ENCODE results near the gene KLF6.

Gene KLF6

DNA sequence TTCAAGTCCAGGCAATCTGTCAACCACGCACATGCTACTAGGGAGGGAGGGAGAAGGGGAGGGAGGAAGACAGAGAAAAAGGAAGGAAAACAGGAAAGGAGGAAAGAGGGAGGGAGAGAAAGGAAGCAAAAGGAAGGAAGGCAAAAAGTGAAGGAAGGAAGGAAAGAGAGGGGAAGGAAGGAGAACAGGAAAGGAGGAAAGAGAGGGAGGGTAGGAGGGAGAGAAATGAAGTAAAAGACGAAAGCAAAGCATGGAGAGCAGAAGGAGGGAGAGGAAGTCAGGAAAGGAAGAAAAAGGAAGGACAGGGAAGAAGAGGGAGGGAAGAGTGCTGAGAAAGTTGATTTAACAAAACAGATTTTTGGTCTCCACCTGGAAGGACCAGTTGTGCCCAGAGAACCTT, 25.6 kb downstream of the KLF6 start:
- no peak overlapping the region for H3K4me2 ChIP-seq (ENCODE audit: low read length)
- H3K4me3 ChIP-seq (ENCODE audit: low read length), result no peak overlapping the region
- no peak for TF ChIP-seq EZH2phosphoT487 (IDR thresholded peaks at IDR 0.05; ENCODE audit: borderline replicate concordance, low read length)
- TF ChIP-seq, protein P1, sequence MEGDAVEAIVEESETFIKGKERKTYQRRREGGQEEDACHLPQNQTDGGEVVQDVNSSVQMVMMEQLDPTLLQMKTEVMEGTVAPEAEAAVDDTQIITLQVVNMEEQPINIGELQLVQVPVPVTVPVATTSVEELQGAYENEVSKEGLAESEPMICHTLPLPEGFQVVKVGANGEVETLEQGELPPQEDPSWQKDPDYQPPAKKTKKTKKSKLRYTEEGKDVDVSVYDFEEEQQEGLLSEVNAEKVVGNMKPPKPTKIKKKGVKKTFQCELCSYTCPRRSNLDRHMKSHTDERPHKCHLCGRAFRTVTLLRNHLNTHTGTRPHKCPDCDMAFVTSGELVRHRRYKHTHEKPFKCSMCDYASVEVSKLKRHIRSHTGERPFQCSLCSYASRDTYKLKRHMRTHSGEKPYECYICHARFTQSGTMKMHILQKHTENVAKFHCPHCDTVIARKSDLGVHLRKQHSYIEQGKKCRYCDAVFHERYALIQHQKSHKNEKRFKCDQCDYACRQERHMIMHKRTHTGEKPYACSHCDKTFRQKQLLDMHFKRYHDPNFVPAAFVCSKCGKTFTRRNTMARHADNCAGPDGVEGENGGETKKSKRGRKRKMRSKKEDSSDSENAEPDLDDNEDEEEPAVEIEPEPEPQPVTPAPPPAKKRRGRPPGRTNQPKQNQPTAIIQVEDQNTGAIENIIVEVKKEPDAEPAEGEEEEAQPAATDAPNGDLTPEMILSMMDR (IDR thresholded peaks at IDR 0.05; ENCODE audit: low read depth, low read length, poor library complexity, severe bottlenecking), result no peak
- H3K27me3 ChIP-seq (ENCODE audit: control insufficient read depth, low read length), result peaks cover 5% of the 10 kb centered on the region
- no peaks in the 10 kb centered on the region for H3F3A ChIP-seq (ENCODE audit: control insufficient read depth, insufficient read depth)
- no peaks in the 10 kb centered on the region for H3K9me3 ChIP-seq (ENCODE audit: control insufficient read depth, insufficient read depth, low read length)
- H3K27ac ChIP-seq (ENCODE audit: low read depth, low read length), result no peak overlapping the region
- no peaks in the 10 kb centered on the region for H3K9me2 ChIP-seq (replicated peaks; ENCODE audit: control insufficient read depth, low read length)
- no peaks in the 10 kb centered on the region for H3K79me2 ChIP-seq (ENCODE audit: control insufficient read depth, low read length)
- no peaks in the 10 kb centered on the region for H4K20me1 ChIP-seq (ENCODE audit: control insufficient read depth, insufficient read depth, low read depth, low read length)
- H3K4me1 ChIP-seq (ENCODE audit: control insufficient read depth, low read length), result peaks cover 15% of the 10 kb centered on the region
- no peaks in the 10 kb centered on the region for H3K36me3 ChIP-seq (ENCODE audit: control insufficient read depth, low read length)

DNA sequence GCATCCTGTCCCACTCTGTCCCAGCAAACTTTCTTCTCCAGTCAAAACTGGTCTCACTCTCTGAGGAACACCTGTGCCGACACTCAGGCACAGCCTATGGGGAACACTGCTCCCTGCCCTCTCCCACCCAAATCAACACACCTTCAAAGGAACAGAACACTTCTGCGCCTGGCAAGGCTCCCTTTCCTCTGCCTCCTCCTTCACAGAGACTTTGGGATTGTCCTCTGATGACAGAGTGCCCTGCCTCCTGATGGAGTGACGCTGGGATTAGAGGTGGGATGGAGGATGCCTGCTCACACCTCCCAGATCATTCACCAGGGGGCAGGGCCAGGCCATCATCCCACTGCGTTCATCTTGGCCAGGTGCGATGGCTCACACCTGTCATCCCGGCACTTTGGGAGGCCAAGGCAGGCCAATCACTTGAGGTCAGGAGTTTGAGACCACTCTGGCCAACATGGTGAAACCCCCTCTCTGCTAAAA, 26.5 kb downstream of the KLF6 start:
- TF ChIP-seq, protein P1 (IDR thresholded peaks at IDR 0.05; ENCODE audit: low read depth, low read length, poor library complexity, severe bottlenecking), result no peak
- TF ChIP-seq EZH2phosphoT487 (IDR thresholded peaks at IDR 0.05; ENCODE audit: borderline replicate concordance, low read length), result no peak
- peaks cover 5% of the 10 kb centered on the region for H3K27me3 ChIP-seq (ENCODE audit: control insufficient read depth, low read length)
- H3K4me3 ChIP-seq (ENCODE audit: low read length), result no peak overlapping the region
- H3K36me3 ChIP-seq (ENCODE audit: control insufficient read depth, low read length), result no peaks in the 10 kb centered on the region
- peaks cover 13% of the 10 kb centered on the region for H3K4me1 ChIP-seq (ENCODE audit: control insufficient read depth, low read length)
- no peaks in the 10 kb centered on the region for H4K20me1 ChIP-seq (ENCODE audit: control insufficient read depth, insufficient read depth, low read depth, low read length)
- H3K79me2 ChIP-seq (ENCODE audit: control insufficient read depth, low read length), result no peaks in the 10 kb centered on the region
- no peak overlapping the region for H3K27ac ChIP-seq (ENCODE audit: low read depth, low read length)
- no peak overlapping the region for H3K4me2 ChIP-seq (ENCODE audit: low read length)
- H3F3A ChIP-seq (ENCODE audit: control insufficient read depth, insufficient read depth), result no peaks in the 10 kb centered on the region
- no peaks in the 10 kb centered on the region for H3K9me2 ChIP-seq (replicated peaks; ENCODE audit: control insufficient read depth, low read length)
- no peaks in the 10 kb centered on the region for H3K9me3 ChIP-seq (ENCODE audit: control insufficient read depth, insufficient read depth, low read length)

DNA sequence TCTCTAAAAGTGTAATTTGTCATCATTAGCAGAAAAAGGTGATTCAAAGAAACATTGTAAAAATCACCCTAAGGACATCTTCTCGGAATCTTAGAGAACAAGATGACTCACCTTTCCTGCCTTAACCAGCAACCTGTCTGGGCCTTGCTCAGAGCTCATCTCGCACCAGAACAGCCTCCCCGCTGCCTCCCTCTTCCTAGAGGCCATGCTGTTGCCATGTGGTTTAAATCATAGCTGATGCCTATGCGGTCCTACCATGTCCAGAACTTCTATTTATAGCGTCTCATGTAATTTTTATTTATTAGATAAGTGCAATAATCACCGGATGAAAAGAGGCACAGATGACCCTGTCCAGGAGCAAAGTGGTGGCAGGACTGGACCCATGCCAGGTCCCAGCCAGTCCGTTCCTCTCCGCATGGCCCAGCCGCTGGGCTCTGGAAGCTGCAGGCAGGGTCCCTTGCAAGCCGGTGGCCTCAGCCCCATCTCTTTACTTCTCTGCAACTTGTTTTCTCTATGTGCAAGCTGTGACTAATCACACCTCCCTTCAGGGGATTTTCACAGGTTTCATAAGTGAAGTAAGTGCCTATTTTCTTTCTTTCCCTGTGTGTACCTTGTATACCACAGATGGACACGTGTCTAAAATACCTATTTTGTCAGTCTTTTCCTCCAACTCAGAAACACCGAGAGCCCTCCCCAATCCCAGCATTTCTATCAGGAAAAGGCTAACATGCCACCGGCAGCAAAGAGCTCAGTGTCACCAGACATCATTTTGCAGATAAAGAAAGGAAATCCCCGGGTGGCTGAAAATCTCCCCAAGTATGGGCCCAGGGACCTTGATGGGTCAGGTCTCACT, 27.1 kb downstream of the KLF6 start:
- Histone ChIP-seq H3K4me1 (ENCODE audit: control insufficient read depth, low read length) (peaks cover 13% of the 10 kb centered on the region), H3K79me2 (ENCODE audit: control insufficient read depth, low read length) (no peaks in the 10 kb centered on the region), H4K20me1 (ENCODE audit: control insufficient read depth, insufficient read depth, low read depth, low read length) (no peaks in the 10 kb centered on the region), H3K9me3 (ENCODE audit: control insufficient read depth, insufficient read depth, low read length) (no peaks in the 10 kb centered on the region), H3K27me3 (ENCODE audit: control insufficient read depth, low read length) (peaks cover 5% of the 10 kb centered on the region), H3K4me3 (ENCODE audit: low read length) (no peak overlapping the region), H3K4me2 (ENCODE audit: low read length) (no peak overlapping the region), H3K27ac (ENCODE audit: low read depth, low read length) (no peak overlapping the region), H3K9me2 (replicated peaks; ENCODE audit: control insufficient read depth, low read length) (no peaks in the 10 kb centered on the region), H3K36me3 (ENCODE audit: control insufficient read depth, low read length) (no peaks in the 10 kb centered on the region), H3F3A (ENCODE audit: control insufficient read depth, insufficient read depth) (no peaks in the 10 kb centered on the region)
- TF ChIP-seq, protein P1 (IDR thresholded peaks at IDR 0.05; ENCODE audit: low read depth, low read length, poor library complexity, severe bottlenecking), result no peak
- TF ChIP-seq EZH2phosphoT487 (IDR thresholded peaks at IDR 0.05; ENCODE audit: borderline replicate concordance, low read length), result no peak

Data from DOHH2 (cell line).